ENCODE results near the gene CNOT2. TPM values are rescaled to one million over a fixed set of nuclear protein-coding genes. Genes with fewer than 3 reads are reported as not detected.

The CNOT2 gene
- total and polyA plus RNA-seq, 3 donors from 2014 or later = 56.1 to 127 (median 99.1) TPM

DNA sequence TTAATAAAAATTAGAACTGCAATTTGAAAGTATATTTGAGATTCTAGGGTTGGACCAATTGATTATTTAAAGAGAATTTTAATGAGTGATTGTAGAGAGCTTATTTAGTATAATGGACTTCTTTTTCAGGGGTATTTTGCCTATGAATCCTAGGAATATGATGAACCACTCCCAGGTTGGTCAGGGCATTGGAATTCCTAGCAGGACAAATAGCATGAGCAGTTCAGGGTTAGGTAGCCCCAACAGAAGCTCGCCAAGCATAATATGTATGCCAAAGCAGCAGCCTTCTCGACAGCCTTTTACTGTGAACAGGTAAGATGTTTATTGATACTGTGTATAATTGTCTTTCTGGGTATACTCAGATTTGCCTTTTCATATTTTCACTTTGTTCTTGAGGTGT lies 86.9 kb downstream of the CNOT2 start:
- no peaks in the 10 kb centered on the region for H3K9me3 ChIP-seq
- no peaks in the 10 kb centered on the region for H3K27me3 ChIP-seq
- intact Hi-C loops (cut with DNase I; ENCODE audit: low total_unique reads) = no loop called here
- WGBS, 2 donors = 80 to 91% methylated on average over 2 of the region's 2 CpGs
- no peak for DNase-seq
- H3K4me1 ChIP-seq = no peaks in the 10 kb centered on the region
- TF ChIP-seq CTCF (IDR thresholded peaks at IDR 0.05) = no peak
- no peak for TF ChIP-seq POLR2A (IDR thresholded peaks at IDR 0.05)
- H3K4me3 ChIP-seq = no peak overlapping the region
- H3K36me3 ChIP-seq (ENCODE audit: low read depth, missing control alignments) = no peaks in the 10 kb centered on the region
- H3K27ac ChIP-seq = no peak overlapping the region

DNA sequence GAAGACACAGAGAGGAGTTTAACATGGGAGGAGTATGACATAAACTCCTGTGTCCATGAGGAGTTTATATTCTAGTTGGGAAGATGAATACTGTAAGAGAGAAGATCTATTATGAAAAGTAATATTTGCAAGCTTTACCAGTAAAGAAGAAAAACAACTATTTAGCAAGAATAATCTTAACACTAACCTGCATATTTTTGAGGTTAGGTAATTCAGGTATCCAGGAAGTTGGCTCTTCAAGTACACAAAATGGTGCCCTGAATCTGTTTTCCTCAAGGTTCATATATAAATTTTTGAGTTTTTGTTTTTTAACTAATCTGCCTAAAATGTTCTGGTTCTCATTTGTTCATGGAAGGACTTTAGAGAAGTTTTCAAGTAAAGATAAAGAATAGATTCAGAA lies 89.0 kb downstream of the CNOT2 start:
- Histone ChIP-seq H3K4me3 (no peak overlapping the region), H3K4me1 (no peaks in the 10 kb centered on the region), H3K27me3 (no peaks in the 10 kb centered on the region), H3K27ac (no peak overlapping the region), H3K36me3 (ENCODE audit: low read depth, missing control alignments) (no peaks in the 10 kb centered on the region), H3K9me3 (no peaks in the 10 kb centered on the region)
- no peak for TF ChIP-seq CTCF (IDR thresholded peaks at IDR 0.05)
- TF ChIP-seq POLR2A (IDR thresholded peaks at IDR 0.05) = no peak
- no peak for DNase-seq
- intact Hi-C loops (cut with DNase I; ENCODE audit: low total_unique reads) = no loop called here

DNA sequence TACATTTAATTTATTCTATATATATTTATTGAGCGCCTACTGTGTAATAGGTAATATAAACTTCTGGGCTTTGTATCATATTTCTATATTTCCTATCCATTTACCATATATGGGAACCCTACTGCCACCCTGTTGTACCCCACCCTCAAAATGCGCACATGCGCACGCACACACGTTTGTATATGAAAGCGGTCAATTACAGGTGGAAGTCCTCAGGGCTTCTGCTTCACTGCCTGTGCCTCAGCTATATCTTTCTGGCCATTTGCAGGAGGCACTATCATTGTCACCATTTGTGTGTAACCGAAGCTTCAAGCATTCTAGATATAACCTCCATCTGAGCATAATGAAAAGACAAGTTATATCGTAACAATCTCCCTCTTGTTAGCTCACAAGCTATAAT lies 91.5 kb downstream of the CNOT2 start:
- no peak overlapping the region for H3K4me3 ChIP-seq
- no peaks in the 10 kb centered on the region for H3K4me1 ChIP-seq
- intact Hi-C loops (cut with DNase I; ENCODE audit: low total_unique reads) = no loop called here
- no peaks in the 10 kb centered on the region for H3K27me3 ChIP-seq
- no peaks in the 10 kb centered on the region for H3K36me3 ChIP-seq (ENCODE audit: low read depth, missing control alignments)
- no peaks in the 10 kb centered on the region for H3K9me3 ChIP-seq
- 95 to 96% methylated on average over 8 of the region's 8 CpGs for WGBS, 2 donors
- no peak overlapping the region for H3K27ac ChIP-seq
- no peak for DNase-seq
- TF ChIP-seq POLR2A (IDR thresholded peaks at IDR 0.05) (no peak), CTCF (IDR thresholded peaks at IDR 0.05) (no peak)

DNA sequence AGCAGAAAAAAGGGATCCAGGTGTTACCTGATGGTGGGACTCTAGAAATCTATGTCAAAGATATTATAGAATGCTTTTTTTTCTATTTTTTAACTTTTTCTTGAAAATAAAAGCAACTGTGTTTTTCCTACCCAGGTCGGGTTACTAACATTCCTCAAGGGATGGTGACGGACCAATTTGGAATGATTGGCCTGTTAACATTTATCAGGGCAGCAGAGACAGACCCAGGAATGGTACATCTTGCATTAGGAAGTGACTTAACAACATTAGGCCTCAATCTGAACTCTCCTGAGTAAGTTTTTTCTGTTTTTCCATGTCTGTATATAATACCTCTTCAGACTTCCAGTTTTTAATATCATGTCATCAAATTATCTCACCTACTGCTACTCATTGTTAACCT lies 95.3 kb downstream of the CNOT2 start:
- TF ChIP-seq CTCF (IDR thresholded peaks at IDR 0.05) = no peak
- TF ChIP-seq POLR2A (IDR thresholded peaks at IDR 0.05) = no peak
- no peaks in the 10 kb centered on the region for H3K4me1 ChIP-seq
- H3K27me3 ChIP-seq = no peaks in the 10 kb centered on the region
- WGBS, 2 donors = 91 to 98% methylated on average over 2 of the region's 2 CpGs
- no peaks in the 10 kb centered on the region for H3K36me3 ChIP-seq (ENCODE audit: low read depth, missing control alignments)
- DNase-seq = no peak
- no peaks in the 10 kb centered on the region for H3K9me3 ChIP-seq
- H3K4me3 ChIP-seq = no peak overlapping the region
- H3K27ac ChIP-seq = no peak overlapping the region
- intact Hi-C loops (cut with DNase I; ENCODE audit: low total_unique reads) = no loop called here

DNA sequence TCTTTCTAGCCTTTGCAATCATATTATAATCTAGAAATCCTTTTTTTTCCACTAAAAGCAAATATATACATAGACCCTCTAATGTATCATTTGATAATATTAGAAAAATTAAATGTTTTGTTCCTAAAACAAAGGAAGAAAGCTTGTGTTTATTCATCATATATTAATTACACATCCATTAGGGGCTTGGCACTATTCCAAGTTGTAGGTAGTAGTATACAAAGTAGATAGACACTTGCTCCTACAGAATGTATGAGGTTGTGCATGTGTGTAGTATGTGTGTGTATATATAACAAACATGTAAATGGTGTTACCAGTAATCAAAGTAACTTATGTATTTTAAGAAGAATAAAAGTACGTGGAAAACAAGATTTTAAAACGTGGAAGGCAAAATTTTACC lies 107.8 kb downstream of the CNOT2 start:
- H3K4me1 ChIP-seq = no peaks in the 10 kb centered on the region
- DNase-seq = no peak
- WGBS, 2 donors = 90 to 94% methylated on average over 2 of the region's 2 CpGs
- H3K36me3 ChIP-seq (ENCODE audit: low read depth, missing control alignments) = no peaks in the 10 kb centered on the region
- H3K27me3 ChIP-seq = no peaks in the 10 kb centered on the region
- H3K27ac ChIP-seq = no peak overlapping the region
- H3K9me3 ChIP-seq = no peaks in the 10 kb centered on the region
- intact Hi-C loops (cut with DNase I; ENCODE audit: low total_unique reads) = no loop called here
- TF ChIP-seq CTCF (IDR thresholded peaks at IDR 0.05) (no peak), POLR2A (IDR thresholded peaks at IDR 0.05) (no peak)
- no peak overlapping the region for H3K4me3 ChIP-seq
